Measurements from ENCODE around the gene ZNF678. TPM values are rescaled to one million over a fixed set of nuclear protein-coding genes. Genes with fewer than 3 reads are reported as not detected.

The ZNF678 gene
- total and polyA plus RNA-seq, 2 of the 8 experiments (the other 6 are each of a cell fraction or from before 2014, with no cell fraction given), result 6.9 to 28.3 TPM

DNA sequence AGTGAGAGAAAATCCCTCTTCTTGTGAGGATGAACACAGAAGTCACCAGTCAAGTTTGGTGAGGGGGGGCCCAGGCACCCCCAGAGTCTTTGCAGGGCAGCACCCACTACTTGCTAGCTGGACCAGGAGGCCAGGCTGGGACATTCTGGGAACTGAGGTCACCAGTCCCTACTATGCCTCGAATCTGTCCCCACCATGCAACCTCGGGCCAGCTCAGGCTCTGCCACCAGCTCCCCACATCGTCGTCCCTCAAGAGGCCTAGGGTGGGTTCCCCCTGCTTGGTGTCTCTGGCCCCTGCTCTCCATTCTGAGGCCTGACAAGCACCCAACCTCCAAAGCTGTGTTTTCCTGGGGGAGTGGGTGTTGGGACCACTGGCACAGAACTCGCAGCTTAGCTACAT, 22.2 kb upstream of the ZNF678 start (continued):
- no peak for TF ChIP-seq CEBPB (IDR thresholded peaks at IDR 0.05; ENCODE audit: low read depth, low read length)
- TF ChIP-seq NANOG (IDR thresholded peaks at IDR 0.05; ENCODE audit: insufficient read depth, low read depth, low read length, poor library complexity, severe bottlenecking), result no peak
- TF ChIP-seq, protein P1, sequence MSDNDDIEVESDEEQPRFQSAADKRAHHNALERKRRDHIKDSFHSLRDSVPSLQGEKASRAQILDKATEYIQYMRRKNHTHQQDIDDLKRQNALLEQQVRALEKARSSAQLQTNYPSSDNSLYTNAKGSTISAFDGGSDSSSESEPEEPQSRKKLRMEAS (IDR thresholded peaks at IDR 0.05), result no peak
- TF ChIP-seq, protein P2, sequence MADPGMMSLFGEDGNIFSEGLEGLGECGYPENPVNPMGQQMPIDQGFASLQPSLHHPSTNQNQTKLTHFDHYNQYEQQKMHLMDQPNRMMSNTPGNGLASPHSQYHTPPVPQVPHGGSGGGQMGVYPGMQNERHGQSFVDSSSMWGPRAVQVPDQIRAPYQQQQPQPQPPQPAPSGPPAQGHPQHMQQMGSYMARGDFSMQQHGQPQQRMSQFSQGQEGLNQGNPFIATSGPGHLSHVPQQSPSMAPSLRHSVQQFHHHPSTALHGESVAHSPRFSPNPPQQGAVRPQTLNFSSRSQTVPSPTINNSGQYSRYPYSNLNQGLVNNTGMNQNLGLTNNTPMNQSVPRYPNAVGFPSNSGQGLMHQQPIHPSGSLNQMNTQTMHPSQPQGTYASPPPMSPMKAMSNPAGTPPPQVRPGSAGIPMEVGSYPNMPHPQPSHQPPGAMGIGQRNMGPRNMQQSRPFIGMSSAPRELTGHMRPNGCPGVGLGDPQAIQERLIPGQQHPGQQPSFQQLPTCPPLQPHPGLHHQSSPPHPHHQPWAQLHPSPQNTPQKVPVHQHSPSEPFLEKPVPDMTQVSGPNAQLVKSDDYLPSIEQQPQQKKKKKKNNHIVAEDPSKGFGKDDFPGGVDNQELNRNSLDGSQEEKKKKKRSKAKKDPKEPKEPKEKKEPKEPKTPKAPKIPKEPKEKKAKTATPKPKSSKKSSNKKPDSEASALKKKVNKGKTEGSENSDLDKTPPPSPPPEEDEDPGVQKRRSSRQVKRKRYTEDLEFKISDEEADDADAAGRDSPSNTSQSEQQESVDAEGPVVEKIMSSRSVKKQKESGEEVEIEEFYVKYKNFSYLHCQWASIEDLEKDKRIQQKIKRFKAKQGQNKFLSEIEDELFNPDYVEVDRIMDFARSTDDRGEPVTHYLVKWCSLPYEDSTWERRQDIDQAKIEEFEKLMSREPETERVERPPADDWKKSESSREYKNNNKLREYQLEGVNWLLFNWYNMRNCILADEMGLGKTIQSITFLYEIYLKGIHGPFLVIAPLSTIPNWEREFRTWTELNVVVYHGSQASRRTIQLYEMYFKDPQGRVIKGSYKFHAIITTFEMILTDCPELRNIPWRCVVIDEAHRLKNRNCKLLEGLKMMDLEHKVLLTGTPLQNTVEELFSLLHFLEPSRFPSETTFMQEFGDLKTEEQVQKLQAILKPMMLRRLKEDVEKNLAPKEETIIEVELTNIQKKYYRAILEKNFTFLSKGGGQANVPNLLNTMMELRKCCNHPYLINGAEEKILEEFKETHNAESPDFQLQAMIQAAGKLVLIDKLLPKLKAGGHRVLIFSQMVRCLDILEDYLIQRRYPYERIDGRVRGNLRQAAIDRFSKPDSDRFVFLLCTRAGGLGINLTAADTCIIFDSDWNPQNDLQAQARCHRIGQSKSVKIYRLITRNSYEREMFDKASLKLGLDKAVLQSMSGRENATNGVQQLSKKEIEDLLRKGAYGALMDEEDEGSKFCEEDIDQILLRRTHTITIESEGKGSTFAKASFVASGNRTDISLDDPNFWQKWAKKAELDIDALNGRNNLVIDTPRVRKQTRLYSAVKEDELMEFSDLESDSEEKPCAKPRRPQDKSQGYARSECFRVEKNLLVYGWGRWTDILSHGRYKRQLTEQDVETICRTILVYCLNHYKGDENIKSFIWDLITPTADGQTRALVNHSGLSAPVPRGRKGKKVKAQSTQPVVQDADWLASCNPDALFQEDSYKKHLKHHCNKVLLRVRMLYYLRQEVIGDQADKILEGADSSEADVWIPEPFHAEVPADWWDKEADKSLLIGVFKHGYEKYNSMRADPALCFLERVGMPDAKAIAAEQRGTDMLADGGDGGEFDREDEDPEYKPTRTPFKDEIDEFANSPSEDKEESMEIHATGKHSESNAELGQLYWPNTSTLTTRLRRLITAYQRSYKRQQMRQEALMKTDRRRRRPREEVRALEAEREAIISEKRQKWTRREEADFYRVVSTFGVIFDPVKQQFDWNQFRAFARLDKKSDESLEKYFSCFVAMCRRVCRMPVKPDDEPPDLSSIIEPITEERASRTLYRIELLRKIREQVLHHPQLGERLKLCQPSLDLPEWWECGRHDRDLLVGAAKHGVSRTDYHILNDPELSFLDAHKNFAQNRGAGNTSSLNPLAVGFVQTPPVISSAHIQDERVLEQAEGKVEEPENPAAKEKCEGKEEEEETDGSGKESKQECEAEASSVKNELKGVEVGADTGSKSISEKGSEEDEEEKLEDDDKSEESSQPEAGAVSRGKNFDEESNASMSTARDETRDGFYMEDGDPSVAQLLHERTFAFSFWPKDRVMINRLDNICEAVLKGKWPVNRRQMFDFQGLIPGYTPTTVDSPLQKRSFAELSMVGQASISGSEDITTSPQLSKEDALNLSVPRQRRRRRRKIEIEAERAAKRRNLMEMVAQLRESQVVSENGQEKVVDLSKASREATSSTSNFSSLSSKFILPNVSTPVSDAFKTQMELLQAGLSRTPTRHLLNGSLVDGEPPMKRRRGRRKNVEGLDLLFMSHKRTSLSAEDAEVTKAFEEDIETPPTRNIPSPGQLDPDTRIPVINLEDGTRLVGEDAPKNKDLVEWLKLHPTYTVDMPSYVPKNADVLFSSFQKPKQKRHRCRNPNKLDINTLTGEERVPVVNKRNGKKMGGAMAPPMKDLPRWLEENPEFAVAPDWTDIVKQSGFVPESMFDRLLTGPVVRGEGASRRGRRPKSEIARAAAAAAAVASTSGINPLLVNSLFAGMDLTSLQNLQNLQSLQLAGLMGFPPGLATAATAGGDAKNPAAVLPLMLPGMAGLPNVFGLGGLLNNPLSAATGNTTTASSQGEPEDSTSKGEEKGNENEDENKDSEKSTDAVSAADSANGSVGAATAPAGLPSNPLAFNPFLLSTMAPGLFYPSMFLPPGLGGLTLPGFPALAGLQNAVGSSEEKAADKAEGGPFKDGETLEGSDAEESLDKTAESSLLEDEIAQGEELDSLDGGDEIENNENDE (IDR thresholded peaks at IDR 0.05; ENCODE audit: insufficient replicate concordance, low read length), result no peak
- TF ChIP-seq, protein P3, sequence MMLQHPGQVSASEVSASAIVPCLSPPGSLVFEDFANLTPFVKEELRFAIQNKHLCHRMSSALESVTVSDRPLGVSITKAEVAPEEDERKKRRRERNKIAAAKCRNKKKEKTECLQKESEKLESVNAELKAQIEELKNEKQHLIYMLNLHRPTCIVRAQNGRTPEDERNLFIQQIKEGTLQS (IDR thresholded peaks at IDR 0.05; ENCODE audit: insufficient read depth, low read depth, low read length), result no peak
- no peak for TF ChIP-seq BACH1 (IDR thresholded peaks at IDR 0.05; ENCODE audit: low read length)
- no peak for TF ChIP-seq TAF1 (IDR thresholded peaks at IDR 0.05; ENCODE audit: low read depth, low read length)

All from H1 (cell line).